GM19467 (cell line): Measurements from ENCODE around the gene ZBTB45.
A peak's percentile ranks its signal among the peaks of the same experiment; 100 is the strongest.
"Not testable (repeated sequence)": the region's sequence is repeated elsewhere in the genome, so short reads cannot be mapped to it uniquely, and the experiment has no call there.

Experiments used
- ATAC-seq: cut with Tn5 transposase; IDR thresholded peaks from one replicate; pipeline ENCODE4 v1.9.1; 2021; ENCODE audit warnings: mild to moderate bottlenecking, moderate library complexity; ENCODE audit not compliant: unreplicated experiment

ZBTB45 gene

DNA sequence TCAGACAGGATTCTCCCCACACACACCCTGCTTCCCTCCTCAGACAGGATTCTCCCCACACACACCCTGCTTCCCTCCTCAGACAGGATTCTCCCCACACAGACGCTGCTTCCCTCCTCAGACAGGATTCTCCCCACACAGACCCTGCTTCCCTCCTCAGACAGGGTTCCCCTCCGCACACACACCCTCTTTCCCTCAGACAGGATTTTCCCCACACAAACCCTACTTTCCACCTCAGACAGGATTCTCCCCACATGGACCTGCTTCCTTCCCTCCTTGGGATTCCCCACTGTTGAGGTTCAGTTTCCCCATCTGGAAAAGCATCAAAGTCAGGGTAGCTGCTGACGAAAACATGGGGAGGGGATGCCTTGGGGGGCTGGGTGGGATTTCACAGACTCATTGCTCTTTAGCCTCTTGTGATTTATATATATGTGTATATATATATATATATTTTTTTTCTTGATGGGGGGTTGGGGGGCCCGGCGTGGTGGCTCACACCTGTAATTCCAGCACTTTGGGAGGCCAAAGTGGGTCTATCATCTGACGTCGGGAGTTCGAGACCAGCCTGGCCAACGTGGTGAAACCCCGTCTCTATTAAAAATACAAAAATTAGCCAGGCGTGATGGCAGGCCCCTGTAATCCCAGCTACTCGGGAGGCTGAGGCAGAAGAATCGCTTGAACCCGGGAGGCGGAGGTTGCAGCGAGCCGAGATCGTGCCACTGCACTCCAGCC, 23.2 kb upstream of the ZBTB45 start:
- not testable (repeated sequence) for ATAC-seq

DNA sequence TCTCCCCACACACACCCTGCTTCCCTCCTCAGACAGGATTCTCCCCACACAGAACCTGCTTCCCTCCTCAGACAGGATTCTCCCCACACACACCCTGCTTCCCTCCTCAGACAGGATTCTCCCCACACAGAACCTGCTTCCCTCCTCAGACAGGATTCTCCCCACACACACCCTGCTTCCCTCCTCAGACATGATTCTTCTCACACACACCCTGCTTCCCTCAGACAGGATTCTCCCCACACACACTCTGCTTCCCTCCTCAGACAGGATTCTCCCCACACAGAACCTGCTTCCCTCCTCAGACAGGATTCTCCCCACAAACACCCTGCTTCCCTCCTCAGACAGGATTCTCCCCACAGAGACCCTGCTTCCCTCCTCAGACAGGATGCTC, 19.6 kb upstream of the ZBTB45 start:
- not testable (repeated sequence) for ATAC-seq

DNA sequence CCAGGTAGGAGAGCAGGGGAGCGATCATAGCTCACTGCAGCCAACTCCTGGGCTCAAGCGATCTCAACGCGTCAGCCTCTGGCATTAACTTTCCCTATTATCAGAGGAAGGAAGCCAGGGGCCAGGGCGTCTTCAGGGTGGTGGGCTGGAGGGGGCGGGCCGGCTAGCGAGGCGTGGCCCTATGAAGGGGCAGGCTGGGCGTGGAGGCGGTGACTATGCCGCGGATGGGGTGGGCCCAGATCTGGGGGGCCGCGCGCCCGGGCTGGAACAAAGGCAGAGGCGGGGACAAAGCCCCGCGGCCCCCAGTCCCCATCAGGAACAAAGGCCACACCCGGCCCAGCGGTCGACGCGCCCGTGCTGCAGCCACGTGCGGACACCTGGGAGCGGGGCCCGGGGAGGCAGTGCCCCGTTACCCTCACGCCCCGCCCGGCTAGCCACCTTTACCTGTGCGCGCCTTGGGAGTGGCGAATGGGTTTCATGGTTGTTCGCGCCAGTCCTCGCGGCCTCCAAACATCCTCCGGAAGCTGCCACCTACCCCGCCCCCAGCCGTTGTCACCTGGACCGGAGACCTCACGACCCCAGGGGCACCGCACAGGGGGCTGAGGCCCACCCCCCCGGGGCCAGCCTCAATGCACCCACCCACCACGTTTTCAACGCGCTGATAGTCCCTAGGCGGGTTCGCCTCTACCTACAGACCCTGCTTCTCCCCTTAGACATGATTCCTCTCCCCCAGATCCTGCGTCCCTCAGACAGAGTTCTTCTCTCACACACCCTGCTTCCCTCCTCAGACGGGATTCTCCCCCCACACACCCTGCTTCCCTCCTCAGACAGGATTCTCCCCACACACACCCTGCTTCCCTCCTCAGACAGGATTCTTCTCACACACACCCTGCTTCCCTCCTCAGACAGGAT, 18.9 kb upstream of the ZBTB45 start:
- ATAC-seq: no peak

DNA sequence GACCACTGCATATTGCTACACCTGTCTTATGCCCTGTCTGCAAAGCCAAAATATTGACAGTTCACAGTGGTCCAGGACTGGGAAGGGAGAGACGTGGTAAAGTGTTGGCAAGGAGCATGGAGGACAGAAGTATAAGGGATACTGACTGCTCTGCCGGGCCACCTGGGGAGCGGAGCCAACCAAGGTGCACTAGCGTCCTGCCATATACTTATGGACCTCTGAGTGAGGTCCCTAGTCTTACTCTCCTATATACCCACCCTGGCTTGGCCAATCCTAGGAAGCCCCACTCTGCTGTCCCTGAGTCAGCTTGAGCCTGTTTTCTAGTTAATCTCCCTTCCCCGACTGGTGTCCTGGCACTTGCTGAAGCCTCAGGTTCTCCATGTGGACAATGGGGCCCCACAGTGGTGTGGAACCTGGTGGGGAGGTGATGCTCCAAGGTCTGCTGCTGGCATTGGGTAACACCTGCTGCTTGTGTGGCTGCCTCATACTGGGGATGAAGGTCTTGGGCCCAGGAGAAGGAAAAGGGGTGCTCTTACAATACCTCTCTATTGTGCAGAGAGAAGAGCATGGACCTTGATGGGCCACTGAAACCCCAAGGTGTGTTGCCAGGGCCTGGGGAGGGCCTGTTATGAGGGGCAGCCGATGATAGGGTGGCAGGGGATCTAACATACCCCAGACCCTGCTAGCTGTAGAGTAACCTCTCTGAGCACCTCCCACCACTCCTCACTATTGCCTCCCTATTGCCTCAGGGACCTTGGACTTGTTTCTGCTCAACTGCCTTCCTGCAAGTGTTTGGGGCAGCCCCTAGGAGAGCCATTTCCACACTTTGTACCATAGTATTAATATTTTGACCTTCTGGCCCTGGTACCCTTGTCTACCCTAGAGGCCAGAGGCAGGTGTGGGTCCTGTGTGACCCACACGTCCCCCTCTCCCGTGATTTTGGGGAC, 17.5 kb upstream of the ZBTB45 start:
- no peak for ATAC-seq

DNA sequence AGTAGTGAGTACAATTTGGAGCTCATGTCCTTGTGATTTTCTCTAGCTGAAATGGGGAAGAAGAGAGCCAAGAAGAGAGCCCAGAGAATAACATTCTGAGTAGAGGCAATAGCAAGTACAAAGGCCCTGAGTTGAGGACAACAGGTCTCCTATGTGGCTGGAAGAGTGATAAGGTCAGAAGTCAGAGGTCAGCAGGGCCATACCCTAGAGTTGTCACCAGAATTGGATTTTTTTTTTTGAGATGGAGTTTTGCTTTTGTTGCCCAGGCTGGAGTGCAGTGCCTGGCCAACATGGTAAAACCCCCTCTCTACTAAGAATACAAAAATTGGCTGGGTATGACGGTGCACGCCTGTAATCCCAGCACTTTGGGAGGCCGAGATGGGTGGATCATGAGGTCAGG, 16.2 kb upstream of the ZBTB45 start:
- no peak for ATAC-seq

DNA sequence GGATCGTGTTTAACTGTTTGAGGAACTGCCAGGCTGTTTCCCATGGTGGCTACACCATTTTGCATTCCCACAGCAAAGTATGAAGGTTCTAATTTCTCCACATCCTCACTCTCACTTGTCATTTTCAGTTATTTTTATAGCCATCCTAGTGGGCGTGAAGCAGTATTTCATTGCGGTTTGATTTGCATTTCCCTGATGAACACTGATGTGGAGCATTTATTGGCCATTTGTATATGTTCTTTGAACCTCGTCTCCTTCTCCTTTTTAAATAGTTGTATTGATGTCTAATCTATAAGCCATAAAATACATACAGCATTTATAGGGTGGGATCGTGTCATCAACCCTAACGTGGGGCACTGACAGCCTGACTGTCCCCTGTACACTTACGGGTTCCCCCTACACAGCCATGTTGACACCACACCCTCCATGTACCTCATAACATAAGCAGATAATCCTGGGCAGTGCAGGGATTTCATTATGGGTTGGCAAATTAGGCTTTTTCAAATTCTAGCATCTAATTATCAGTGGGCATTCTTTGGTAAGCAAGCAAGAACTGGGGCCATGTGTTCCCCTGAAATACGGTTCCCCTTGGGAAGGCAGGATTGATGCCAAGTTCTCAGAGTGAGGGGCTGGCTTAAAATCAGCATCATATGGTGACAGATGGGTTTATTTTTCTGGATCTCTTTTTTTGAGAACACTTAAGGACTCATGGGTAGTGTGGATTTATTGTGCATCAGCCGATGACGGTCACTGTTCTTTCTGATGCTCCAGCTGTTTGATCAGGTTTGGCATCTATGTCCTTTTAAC, 11.6 kb upstream of the ZBTB45 start:
- no peak for ATAC-seq

DNA sequence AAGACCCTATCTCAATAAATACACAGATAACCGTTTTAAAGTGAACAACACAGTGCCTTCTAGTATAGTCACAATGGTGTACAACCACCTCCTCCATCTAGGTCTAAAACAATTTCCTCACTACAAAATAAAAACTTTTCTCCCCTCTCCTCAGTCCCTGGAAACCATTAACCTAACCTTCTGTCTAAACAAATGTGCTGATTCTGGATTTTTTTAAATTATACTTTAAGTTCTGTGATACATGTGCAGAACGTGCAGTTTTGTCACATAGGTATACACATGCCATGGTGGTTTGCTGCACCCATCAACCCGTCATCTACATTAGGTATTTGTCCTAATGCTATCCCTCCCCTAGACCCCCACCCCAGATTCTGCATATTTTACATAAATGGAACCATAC, 9.8 kb upstream of the ZBTB45 start:
- no peak for ATAC-seq

DNA sequence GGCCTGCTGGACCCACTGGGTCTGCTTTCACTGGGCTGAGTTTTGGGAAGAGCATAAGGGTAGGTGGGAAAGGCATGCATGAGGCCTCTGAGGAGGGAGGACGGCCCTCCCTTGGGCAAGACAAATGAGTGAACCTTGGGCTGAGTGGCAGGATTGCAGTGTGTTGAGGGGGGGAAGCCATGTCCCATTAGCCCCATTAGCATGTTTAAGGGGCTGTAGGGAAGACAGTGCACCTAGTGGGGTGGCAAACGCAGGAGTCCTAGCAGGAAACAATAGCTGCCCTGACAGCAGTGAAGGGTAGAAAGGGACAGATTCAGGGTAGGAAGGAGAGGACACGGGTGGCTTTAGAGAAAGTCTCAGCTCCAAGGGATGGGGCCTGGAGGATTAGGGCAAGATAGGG, 3.1 kb upstream of the ZBTB45 start:
- ATAC-seq: no peak

DNA sequence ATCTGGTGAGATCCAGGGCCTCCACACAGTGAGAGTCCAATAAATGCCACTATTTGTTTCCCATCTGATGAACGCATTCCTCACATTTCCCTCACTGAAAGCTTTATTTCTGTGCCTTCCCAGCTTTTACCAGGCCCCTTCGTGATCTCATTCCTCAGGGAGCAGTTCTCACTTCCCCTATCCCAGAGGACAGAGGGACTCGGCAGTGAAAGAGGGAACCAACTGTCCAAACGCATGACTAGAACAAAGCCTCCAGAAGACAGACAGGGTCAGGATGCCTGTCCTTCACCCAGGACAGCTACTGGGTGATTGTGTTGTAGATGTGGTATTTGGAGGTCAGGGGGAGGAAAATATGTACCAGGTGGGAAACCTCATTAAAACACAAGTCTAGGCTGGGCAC, 2.0 kb upstream of the ZBTB45 start:
- ATAC-seq: no peak

DNA sequence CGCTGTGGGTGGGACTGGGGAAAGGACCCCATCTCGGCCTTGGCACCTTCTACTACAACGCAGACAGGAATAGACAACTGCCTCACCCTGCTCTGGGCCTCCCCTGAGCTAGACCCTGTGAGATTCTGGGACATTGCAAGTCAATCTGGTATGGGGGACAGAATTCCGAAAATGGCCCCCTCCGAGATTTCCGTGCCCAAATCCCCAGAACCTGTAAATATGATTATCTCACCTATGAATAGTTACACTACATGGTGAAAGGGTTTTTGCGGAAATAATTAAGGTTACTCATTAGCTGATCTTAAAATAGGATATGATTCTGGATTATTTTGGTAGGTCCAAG, 618 bp upstream of the ZBTB45 start:
- ATAC-seq: no peak

DNA sequence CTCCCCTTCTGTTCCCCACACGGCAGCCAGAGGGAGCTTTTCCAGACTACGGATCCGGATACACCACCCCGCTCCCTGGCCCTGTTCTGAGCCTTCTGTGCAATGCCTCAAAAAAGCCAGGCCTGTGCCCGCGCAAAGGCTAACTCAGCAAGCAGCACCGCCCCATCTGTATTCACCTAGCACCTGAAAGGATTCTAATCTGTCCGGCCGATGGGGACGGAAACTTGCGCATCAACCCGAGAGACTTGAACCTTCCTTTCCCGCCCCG, 589 bp downstream of the ZBTB45 start:
- ATAC-seq: peak; percentile 2

DNA sequence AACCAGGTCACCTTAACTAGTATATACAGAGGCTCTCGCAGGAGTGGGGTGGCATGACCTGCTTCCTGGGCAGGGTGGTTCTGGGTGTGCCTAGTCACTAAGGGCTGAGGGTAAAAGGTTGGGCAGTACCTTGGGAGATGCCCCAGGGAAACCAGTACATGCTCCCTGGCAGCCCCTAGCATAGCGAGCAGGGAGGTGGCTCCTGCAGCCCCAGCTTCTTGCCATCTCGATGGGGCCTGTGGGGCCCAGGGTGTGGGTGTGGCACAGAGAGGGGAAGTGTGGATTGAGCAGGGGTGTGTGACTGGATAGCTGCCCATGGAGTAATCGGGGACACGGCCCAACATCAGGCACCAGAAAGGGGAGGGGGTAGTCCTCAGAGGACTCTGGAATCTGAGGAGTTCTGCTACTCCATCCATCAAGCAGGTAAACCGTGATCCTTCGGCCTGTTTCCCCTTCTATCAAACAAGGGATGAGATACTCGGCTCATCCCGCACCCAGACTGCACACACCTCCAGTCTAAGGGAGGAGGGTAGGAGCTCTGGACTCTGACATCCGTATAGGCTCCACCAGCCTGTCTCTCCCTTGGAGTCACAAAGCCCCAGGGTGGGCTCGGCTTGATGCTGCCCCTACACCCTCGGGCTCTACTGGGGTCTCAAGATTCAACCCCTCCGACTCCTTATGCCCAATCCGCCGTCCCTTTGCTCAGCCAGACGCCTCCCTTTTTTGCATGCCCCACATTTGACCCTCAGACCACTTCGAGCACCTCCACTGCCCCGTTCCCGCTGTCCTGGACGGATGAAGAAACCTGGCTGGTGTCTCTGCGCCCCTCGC, 1.1 kb downstream of the ZBTB45 start:
- ATAC-seq: no peak

DNA sequence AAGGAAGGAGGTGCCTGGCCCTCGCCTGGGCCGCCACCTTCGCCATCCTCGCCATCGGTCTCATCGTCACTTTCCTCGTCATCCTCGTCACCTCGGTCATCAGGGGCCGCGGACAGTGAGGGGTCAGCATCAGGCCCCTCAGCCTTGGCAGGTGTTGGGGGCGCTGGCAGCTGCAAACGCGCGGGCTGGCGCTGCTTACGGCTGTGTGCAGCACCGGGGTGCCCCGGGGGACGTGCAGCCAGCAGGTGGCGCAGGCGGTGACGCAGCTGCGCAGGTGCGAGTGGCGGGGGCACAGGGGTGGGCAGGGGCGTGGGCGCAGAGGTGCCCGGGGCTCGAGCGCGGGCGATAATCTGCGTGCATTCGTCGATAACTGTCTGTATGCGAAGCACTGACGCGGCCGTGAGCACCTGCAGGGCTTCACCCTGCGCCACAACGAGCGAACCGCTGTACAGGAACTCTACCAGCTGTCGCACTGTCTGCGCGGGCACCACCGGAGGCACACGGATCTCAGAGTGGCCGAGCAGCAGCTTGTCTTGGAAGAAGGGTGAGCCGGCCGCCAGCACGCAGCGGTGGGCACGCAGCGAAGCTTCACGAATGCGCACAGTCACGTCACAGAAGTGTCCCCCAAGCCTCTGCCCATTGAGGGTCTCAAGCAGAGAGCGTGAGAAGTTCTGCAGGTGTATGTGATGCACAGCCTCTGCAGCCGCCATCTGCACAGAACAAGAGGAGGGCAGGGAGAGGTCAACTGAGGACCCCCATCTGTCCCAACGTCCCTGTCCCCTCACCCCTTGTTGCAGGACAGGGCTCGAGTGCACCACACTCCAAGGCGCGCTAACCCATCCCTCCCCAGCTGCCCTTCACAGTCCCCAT, 2.4 kb downstream of the ZBTB45 start:
- ATAC-seq: no peak

DNA sequence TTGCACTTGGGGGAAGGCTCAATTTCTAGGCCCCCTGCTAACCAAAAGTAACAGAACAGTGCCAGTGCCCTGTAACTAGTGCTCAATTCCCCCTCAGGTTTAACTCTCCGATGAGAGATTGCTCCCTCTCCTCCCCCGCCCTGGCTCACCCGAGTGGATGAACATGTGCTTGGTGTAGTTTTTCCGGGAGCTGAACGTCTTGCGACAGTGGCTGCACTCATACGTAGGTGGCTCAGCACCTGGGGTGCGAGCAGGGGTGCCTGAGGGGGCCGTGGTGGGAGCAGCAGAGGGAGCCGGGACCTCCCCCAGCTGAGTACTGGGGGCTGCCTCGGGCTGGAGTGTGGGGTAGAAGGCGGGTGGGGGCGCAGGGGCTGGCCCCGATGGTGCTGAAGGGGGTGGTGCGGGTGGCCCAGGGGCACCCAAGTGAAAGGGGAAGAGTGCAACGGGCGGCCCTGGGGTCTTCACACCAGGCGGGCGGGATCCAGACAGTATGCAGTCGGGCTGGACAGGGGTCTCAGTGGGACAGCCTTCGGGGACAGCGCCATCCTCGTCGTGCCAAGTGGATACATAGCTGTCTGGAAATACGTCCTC, 3.3 kb downstream of the ZBTB45 start:
- no peak for ATAC-seq

DNA sequence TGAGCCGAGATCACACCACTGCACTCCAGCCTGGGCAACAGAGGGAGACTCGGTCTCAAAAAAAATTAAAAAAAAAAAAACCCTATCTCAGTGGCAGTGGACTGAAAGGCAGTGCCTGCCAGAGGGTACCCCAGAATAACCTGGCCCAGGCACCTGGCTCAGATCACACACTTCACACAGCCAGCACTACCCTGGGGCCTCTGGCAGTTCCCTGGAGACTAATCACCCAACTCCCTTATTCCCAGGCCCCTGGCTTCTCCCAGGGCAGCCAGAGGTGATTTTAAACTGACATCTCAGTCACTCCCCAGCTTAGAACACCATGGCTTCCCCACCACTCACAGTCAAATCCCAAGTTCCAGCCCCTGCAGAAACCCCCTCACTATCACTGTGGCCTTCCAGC, 4.4 kb downstream of the ZBTB45 start:
- ATAC-seq: no peak

DNA sequence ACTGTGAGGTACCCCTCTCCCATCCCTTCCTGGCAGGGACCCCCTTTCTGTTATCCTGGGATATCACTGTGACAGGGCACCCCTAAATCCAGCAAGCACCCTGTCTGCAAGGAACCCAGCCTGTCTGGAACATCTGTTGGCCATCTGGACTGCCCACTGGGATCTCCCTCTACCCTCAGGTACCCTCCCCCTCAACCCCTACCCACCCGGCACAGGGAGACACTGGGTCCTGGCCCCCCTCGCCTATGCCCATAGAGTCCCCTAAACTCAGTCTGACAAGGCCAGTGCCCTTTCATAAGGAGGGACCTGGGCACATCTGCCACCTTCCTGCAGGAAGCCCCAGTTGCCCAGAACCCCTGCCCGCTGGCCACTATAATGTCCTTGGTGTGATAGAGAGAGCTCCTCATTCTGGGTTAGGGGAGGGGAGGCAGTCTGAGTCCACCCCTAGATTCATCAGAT, 5.0 kb downstream of the ZBTB45 start:
- ATAC-seq: no peak

DNA sequence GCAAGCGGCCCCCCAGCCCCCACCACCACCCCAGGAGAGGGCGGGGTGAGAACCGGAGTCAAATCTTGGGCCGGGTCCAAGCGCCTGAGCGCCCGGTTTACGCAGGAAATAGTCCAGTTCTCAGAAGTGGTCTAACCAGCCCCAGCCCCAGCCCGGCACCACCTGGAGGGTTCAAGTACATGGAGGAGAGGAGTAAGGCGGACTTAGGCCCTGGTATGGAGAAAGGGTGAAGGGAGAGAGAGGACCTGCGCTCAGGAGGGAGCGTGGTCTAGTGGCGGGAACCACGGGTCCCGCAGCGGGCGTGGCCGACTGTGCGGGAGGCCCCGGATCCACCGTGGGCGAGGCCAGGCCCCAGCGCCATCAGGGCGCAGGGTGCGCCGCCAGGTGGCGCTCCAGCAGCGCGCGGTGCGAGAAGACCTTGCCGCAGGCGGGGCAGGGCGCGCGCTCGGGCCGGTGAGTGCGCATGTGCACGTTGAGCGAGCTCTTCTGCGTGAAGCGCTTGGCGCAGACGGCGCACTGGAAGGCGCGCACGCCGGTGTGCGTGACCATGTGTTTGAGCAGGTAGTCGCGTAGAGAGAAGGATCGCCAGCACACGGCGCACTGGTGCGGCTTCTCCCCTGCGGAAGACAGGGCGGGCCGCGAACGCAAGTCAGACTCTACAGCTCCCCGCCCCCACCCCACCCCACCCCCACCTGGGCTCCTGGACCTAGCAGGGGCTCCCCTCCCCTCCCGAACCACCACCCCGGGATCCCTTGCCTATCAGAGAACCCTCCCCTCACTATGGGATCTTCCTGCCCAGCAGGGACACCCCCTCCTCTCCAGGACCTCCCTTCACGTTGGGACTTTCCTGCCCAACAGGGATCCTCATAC, 5.7 kb downstream of the ZBTB45 start:
- ATAC-seq: peak; percentile 66
